Measurements from ENCODE around the gene ZNF23.
A peak's percentile ranks its signal among the peaks of the same experiment; 100 is the strongest.

DNA sequence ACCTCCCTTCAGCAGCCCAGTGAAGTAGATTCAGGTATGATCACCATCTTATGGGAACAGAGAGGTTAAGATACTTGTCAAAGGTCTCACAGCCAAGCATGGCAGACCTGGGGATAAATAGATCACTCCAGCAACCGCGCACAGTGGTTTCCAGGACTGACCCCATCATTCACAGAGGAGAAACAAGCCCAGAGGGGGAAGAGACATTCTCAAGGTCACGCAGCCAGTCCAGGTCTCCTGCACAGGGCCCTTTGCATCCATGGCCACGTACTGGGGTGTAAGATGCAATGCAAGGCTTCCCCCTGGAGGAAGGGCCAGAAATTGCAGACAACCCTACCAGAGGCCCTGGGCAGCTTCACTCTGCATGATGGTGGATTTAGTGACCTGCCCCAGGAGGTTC lies 40.1 kb downstream of the ZNF23 start:
- TF ChIP-seq, protein P1, sequence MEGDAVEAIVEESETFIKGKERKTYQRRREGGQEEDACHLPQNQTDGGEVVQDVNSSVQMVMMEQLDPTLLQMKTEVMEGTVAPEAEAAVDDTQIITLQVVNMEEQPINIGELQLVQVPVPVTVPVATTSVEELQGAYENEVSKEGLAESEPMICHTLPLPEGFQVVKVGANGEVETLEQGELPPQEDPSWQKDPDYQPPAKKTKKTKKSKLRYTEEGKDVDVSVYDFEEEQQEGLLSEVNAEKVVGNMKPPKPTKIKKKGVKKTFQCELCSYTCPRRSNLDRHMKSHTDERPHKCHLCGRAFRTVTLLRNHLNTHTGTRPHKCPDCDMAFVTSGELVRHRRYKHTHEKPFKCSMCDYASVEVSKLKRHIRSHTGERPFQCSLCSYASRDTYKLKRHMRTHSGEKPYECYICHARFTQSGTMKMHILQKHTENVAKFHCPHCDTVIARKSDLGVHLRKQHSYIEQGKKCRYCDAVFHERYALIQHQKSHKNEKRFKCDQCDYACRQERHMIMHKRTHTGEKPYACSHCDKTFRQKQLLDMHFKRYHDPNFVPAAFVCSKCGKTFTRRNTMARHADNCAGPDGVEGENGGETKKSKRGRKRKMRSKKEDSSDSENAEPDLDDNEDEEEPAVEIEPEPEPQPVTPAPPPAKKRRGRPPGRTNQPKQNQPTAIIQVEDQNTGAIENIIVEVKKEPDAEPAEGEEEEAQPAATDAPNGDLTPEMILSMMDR (IDR thresholded peaks at IDR 0.05) = peak in 1 of 6 experiments; percentile 6
- no peak for TF ChIP-seq POLR2A (IDR thresholded peaks at IDR 0.05)

All from thyroid gland (tissue), 4 donors.